ENCODE data around the gene SLC2A8. TPM values are rescaled to one million over a fixed set of nuclear protein-coding genes. Genes with fewer than 3 reads are reported as not detected.

Gene SLC2A8
- polyA plus RNA-seq, 3 donors = 6.6 to 8.7 (median 6.6) TPM

DNA sequence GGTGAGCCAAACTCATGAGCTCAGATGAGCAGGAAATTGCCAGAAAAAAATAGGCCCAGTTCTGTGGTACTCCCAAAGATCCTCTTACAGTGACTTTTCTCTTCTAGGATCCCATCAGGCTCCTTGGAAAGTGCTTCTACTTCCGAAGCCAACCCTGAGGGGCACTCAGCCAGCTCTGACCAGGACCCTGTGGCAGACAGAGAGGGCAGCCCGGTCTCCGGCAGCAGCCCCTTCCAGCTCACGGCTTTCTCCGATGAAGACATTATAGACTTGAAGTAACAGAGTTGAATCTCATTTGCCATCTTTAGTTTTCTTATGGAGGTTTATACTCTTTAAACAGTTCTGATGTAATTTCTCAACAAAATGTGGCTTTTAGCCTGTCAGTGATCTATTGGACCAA, 4.0 kb upstream of the SLC2A8 start:
- H3K27ac Mint-ChIP-seq = no peak overlapping the region
- TF ChIP-seq, protein P1, sequence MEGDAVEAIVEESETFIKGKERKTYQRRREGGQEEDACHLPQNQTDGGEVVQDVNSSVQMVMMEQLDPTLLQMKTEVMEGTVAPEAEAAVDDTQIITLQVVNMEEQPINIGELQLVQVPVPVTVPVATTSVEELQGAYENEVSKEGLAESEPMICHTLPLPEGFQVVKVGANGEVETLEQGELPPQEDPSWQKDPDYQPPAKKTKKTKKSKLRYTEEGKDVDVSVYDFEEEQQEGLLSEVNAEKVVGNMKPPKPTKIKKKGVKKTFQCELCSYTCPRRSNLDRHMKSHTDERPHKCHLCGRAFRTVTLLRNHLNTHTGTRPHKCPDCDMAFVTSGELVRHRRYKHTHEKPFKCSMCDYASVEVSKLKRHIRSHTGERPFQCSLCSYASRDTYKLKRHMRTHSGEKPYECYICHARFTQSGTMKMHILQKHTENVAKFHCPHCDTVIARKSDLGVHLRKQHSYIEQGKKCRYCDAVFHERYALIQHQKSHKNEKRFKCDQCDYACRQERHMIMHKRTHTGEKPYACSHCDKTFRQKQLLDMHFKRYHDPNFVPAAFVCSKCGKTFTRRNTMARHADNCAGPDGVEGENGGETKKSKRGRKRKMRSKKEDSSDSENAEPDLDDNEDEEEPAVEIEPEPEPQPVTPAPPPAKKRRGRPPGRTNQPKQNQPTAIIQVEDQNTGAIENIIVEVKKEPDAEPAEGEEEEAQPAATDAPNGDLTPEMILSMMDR (IDR thresholded peaks at IDR 0.05) = no peak
- no peaks in the 10 kb centered on the region for H3K9me3 Mint-ChIP-seq
- 96% methylated on average over 4 of the region's 5 CpGs for WGBS (ENCODE audit: insufficient coverage)
- H3K27me3 Mint-ChIP-seq (ENCODE audit: low read depth in 3 of 3) = peaks cover 11 to 16% (median 12%) of the 10 kb centered on the region in 3 donors
- Histone ChIP-seq H3K36me3 (replicated peaks in 1 of 2; ENCODE audit: control insufficient read depth in 1 of 2, insufficient read depth in 2 of 2, low read length in 2 of 2) (no peaks in the 10 kb centered on the region), H3K4me2 (replicated peaks; ENCODE audit: extremely low read depth, low read length, poor library complexity, severe bottlenecking) (no peak overlapping the region), H3K27me3 (ENCODE audit: control insufficient read depth in 2 of 2, insufficient read depth in 2 of 2, low read length in 2 of 2) (peaks cover 0 to 2% of the 10 kb centered on the region in 2 donors), H3K4me1 (ENCODE audit: control insufficient read depth in 1 of 2, insufficient read depth in 2 of 2, low read length in 2 of 2) (peaks cover 27 to 31% of the 10 kb centered on the region in 2 donors), H4K20me1 (ENCODE audit: insufficient read depth, low read length) (no peaks in the 10 kb centered on the region), H3K79me2 (ENCODE audit: insufficient read depth, low read length) (no peaks in the 10 kb centered on the region), H3K27ac (ENCODE audit: low read depth in 1 of 2, low read length in 2 of 2) (no peak overlapping the region), H3K9ac (ENCODE audit: insufficient read depth, low read length, poor library complexity, severe bottlenecking) (no peak overlapping the region), H3K9me3 (replicated peaks in 1 of 2; ENCODE audit: control insufficient read depth in 1 of 2, insufficient read depth in 1 of 2, low read length in 2 of 2) (no peaks in the 10 kb centered on the region), H2AFZ (ENCODE audit: insufficient read depth, low read depth, low read length, poor library complexity, severe bottlenecking) (no peak overlapping the region), H3K4me3 (replicated peaks in 1 of 3; ENCODE audit: low read depth in 2 of 3, low read length in 3 of 3) (no peak overlapping the region)
- intact Hi-C loops (cut with micrococcal nuclease) = no loop called here
- DNase-seq = no peak
- no peaks in the 10 kb centered on the region for H3K36me3 Mint-ChIP-seq
- peaks cover 30% of the 10 kb centered on the region for H3K4me1 Mint-ChIP-seq
- no peak overlapping the region for H3K4me3 Mint-ChIP-seq

- intact Hi-C loops (cut with micrococcal nuclease) = no loop called here
Observed at GRCh38 chr9:127393645-127394044, 3.3 kb upstream of the SLC2A8 start.

More at GRCh38 chr9:127393645-127394044, 3.3 kb upstream of the SLC2A8 start:
- Histone ChIP-seq H3K27me3 (ENCODE audit: control insufficient read depth in 2 of 2, insufficient read depth in 2 of 2, low read length in 2 of 2) (peaks cover 0 to 7% of the 10 kb centered on the region in 2 donors), H3K36me3 (replicated peaks in 1 of 2; ENCODE audit: control insufficient read depth in 1 of 2, insufficient read depth in 2 of 2, low read length in 2 of 2) (no peaks in the 10 kb centered on the region), H3K27ac (ENCODE audit: low read depth in 1 of 2, low read length in 2 of 2) (no peak overlapping the region), H3K79me2 (ENCODE audit: insufficient read depth, low read length) (no peaks in the 10 kb centered on the region), H3K4me2 (replicated peaks; ENCODE audit: extremely low read depth, low read length, poor library complexity, severe bottlenecking) (no peak overlapping the region), H2AFZ (ENCODE audit: insufficient read depth, low read depth, low read length, poor library complexity, severe bottlenecking) (no peak overlapping the region), H3K9me3 (replicated peaks in 1 of 2; ENCODE audit: control insufficient read depth in 1 of 2, insufficient read depth in 1 of 2, low read length in 2 of 2) (no peaks in the 10 kb centered on the region), H3K4me1 (ENCODE audit: control insufficient read depth in 1 of 2, insufficient read depth in 2 of 2, low read length in 2 of 2) (peaks cover 27 to 31% of the 10 kb centered on the region in 2 donors), H3K9ac (ENCODE audit: insufficient read depth, low read length, poor library complexity, severe bottlenecking) (no peak overlapping the region), H3K4me3 (replicated peaks in 1 of 3; ENCODE audit: low read depth in 2 of 3, low read length in 3 of 3) (no peak overlapping the region), H4K20me1 (ENCODE audit: insufficient read depth, low read length) (peaks cover 3% of the 10 kb centered on the region)
- no CpG with 5 or more reads among the region's 2 CpGs for WGBS (ENCODE audit: insufficient coverage)
- peaks cover 17 to 22% (median 18%) of the 10 kb centered on the region in 3 donors for H3K27me3 Mint-ChIP-seq (ENCODE audit: low read depth in 3 of 3)
- TF ChIP-seq, protein P1 (IDR thresholded peaks at IDR 0.05) = no peak
- no peak for DNase-seq
- peaks cover 29% of the 10 kb centered on the region for H3K4me1 Mint-ChIP-seq
- H3K36me3 Mint-ChIP-seq = peaks cover 0 to 1% of the 10 kb centered on the region in 2 donors
- no peak overlapping the region for H3K4me3 Mint-ChIP-seq
- peaks cover 0 to 3% (median 0%) of the 10 kb centered on the region in 7 donors for H3K9me3 Mint-ChIP-seq
- no peak overlapping the region for H3K27ac Mint-ChIP-seq

Data from CD14-positive monocyte (primary cell).